ENCODE data around the gene ZBTB6.

DNA sequence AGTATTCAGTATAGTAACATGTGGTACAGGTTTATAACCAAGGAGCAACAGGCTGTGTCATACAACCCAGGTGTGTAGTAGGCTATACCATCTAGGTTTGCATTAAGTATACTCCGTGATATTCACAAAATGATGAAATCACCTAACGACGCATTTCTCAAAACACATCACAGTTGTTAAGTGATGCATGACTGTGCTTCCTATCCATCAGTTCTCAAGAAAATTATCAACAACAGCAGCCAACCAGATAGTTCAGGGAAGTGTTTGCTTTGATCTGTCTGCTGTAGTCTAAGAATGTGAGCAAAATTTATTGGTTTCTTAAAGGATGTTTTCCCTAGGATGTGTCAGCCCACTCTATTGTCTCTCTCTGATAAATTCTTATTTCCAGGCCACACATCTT lies 10.8 kb upstream of the ZBTB6 start:
- TF ChIP-seq MEF2D (tag; conservative IDR thresholded peaks at IDR 0.05; ENCODE audit: low read depth) (no peak), ZNF124 (CRISPR knock-in tag; IDR thresholded peaks at IDR 0.05) (no peak)
